Esophagus muscularis mucosa (tissue), 4 donors: ENCODE results near the gene DUSP28. TPM values are rescaled to one million over a fixed set of nuclear protein-coding genes. Genes with fewer than 3 reads are reported as not detected.

ENCODE experiments used
- DNase-seq: peaks from one replicate; pipeline ENCODE4 v3.0.0-alpha.2; 2017; ENCODE audit errors: extremely low spot score
- H3K27ac ChIP-seq, 4 donors: fragments of 200-600 bp; sonication (generic); replicated peaks in 1 of 4; 1 replicate in 3 of 4; 2 replicates in 1 of 4; pipeline ENCODE4 v1.5.1; 2016 to 2019; ENCODE audit warnings: mild to moderate bottlenecking in 1 of 4
- H3K27me3 ChIP-seq, 4 donors: fragments of 200-600 bp; sonication (generic); one replicate each; pipeline versions ENCODE4 v1.5.1 to v1.6.0; 2016 to 2019
- H3K36me3 ChIP-seq, 4 donors: fragments of 200-600 bp; sonication (generic); one replicate each; pipeline ENCODE4 v1.5.1; 2016 to 2019
- H3K4me1 ChIP-seq, 4 donors: fragments of 200-600 bp; sonication (generic); one replicate each; pipeline ENCODE4 v1.5.1; 2016 to 2019
- H3K4me3 ChIP-seq, 4 donors: fragments of 200-600 bp; sonication (generic); 1 replicate in 2 of 4; 2 replicates in 2 of 4; pipeline ENCODE4 v1.5.1; 2016 to 2019; ENCODE audit warnings: mild to moderate bottlenecking in 4 of 4, moderate library complexity in 1 of 4
- H3K9me3 ChIP-seq, 4 donors: fragments of 200-600 bp; sonication (generic); 1 replicate in 3 of 4; 2 replicates in 1 of 4; pipeline ENCODE4 v1.5.1; 2016 to 2019
- CTCF ChIP-seq, 3 experiments: fragments of 200-600 bp in 2 of 3; fragments of 450-650 bp in 1 of 3; sonication (generic) in 2 of 3; IDR thresholded peaks; one replicate each; pipeline ENCODE4 v1.5.1; 2017 to 2019; ENCODE audit warnings: antibody characterized with exemption in 3 of 3, mild to moderate bottlenecking in 2 of 3, moderate library complexity in 1 of 3
- EP300 ChIP-seq: sonication (generic); formaldehyde crosslinking; IDR thresholded peaks from one replicate; pipeline ENCODE4 v1.6.1; 2017; ENCODE audit warnings: antibody characterized with exemption
- POLR2A ChIP-seq: fragments of 450-650 bp; IDR thresholded peaks from one replicate; pipeline ENCODE4 v1.6.1; 2017; ENCODE audit warnings: antibody characterized with exemption, moderate library complexity, mild to moderate bottlenecking, low read depth
- POLR2AphosphoS5 ChIP-seq, 2 donors: sonication (generic); formaldehyde crosslinking; IDR thresholded peaks; one replicate each; pipeline ENCODE4 v1.6.1; 2017; ENCODE audit warnings: antibody characterized with exemption in 2 of 2
- WGBS: methylation state at CpG from one replicate; pipeline ENCODE4 v1.1.5; 2018; 5-methylcytosine and 5-hydroxymethylcytosine counted together
- intact Hi-C: fragments of 100-400 bp; cut with DNase I; formaldehyde crosslinking; loops from one replicate; pipeline ENCODE4 v1.15.1; 2023
- total RNA-seq, 4 donors: library from RNA; depleted of rRNA; stranded (reverse); fragments of >200 nt; gene quantifications; one replicate each; pipeline versions ENCODE4 v1.1.0 to v1.2.1, GENCODE V29; 2016

DUSP28 gene
- total RNA-seq, 4 donors from 2014 or later: 3.8 to 7.3 (median 4.8) TPM

- Histone ChIP-seq H3K36me3 (peaks cover 0 to 28% (median 8%) of the 10 kb centered on the region in 4 donors), H3K4me1 (peaks cover 28 to 34% (median 31%) of the 10 kb centered on the region in 4 donors), H3K27ac (no peak overlapping the region), H3K4me3 (no peak overlapping the region), H3K9me3 (no peaks in the 10 kb centered on the region), H3K27me3 (peaks cover 0 to 19% (median 0%) of the 10 kb centered on the region in 4 donors)
- no peak for DNase-seq
- 94% methylated on average over 13 of the region's 17 CpGs for WGBS
- intact Hi-C loops: loop anchor here (5.0 kb wide), 1 partner anchor 37 kb away; no protein-coding TSS in a partner anchor
- TF ChIP-seq POLR2AphosphoS5 (IDR thresholded peaks at IDR 0.05): no peak
- no peak for TF ChIP-seq CTCF (IDR thresholded peaks at IDR 0.05)
- TF ChIP-seq EP300: no peak
- TF ChIP-seq POLR2A: no peak
These were observed 5.2 kb upstream of the DUSP28 start for GRCh38 chr2:240554767-240555493.

DNA sequence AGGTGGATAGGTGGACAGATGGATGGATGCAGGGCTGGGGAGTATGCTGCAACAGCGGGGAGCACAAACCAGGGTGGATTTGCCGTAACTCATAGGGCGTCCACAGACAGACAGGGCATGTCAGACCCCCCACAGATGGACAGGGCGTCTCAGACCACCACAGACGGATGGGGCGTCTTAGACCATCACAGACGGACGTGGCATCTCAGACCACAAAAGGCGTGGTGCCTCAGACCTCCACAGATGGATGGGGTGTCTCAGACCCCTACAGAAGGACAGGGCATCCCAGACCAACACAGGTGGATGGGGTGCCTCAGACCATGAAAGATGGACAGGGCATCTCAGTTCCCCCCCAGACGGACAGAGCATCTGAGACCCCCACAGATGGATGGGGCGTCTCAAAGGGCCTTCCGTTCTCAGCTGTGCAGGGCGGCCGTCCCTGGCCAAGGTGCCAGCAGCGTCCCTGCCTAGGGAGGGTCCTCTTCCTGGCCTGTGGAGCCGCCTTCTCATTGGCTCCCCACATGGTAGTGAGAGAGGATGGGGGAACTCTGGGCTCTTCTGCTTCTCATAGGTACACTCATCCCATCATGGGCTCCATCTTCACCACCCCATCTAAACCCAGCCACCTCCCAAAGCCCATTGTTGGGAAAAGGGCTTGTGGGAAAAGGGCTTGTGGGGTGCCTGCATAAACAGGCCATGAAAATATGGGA, 4.5 kb upstream of the DUSP28 start:
- Histone ChIP-seq H3K9me3 (no peaks in the 10 kb centered on the region), H3K36me3 (peaks cover 0 to 28% (median 8%) of the 10 kb centered on the region in 4 donors), H3K27me3 (peaks cover 0 to 19% (median 0%) of the 10 kb centered on the region in 4 donors), H3K4me3 (no peak overlapping the region), H3K27ac (no peak overlapping the region), H3K4me1 (peaks cover 30 to 36% (median 34%) of the 10 kb centered on the region in 4 donors)
- 93% methylated on average over 3 of the region's 16 CpGs for WGBS
- no peak for DNase-seq
- TF ChIP-seq CTCF (IDR thresholded peaks at IDR 0.05) (no peak), EP300 (no peak), POLR2AphosphoS5 (IDR thresholded peaks at IDR 0.05) (no peak), POLR2A (no peak)
- intact Hi-C loops: loop anchor here (5.0 kb wide), 1 partner anchor 37 kb away; no protein-coding TSS in a partner anchor

DNA sequence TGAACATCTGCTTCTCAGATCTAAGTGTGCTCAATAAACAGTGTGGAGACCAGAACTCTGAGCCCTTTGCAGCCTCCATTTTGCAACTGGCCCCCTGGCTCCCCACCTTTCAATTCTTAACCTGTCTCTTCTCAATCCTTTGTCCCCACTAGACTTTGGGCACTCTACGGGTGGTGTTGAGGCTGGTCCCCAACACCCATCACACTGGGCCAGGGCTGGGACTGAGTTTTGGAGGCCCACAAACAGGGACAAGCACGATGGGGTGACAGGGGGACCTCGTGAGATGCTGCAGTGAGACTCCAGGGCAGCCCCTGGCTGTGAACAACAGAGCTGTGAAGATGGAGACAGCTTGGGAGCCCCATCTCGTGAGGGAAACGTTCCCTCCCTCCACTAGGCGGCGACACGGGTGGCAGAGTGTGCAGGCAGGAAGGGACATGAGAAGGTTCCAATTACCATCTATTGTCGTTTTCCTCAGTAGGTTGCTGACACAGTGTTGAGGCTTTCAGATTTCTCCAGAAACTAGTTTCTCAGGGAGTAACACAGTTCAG, 3.5 kb upstream of the DUSP28 start:
- intact Hi-C loops: loop anchor here (5.0 kb wide), 1 partner anchor 36 kb away; no protein-coding TSS in a partner anchor
- Histone ChIP-seq H3K4me3 (peak overlapping the region in 3 of 4 donors; percentile 57 to 62 (median 58)), H3K36me3 (peaks cover 0 to 25% (median 3%) of the 10 kb centered on the region in 4 donors), H3K9me3 (no peaks in the 10 kb centered on the region), H3K27me3 (peaks cover 0 to 19% (median 0%) of the 10 kb centered on the region in 4 donors), H3K27ac (no peak overlapping the region), H3K4me1 (peaks cover 36 to 42% (median 39%) of the 10 kb centered on the region in 4 donors)
- no peak for DNase-seq
- TF ChIP-seq CTCF (IDR thresholded peaks at IDR 0.05): peak in 1 of 3 experiments; percentile 32
- no peak for TF ChIP-seq POLR2AphosphoS5 (IDR thresholded peaks at IDR 0.05)
- 57% methylated on average over 9 of the region's 9 CpGs for WGBS

DNA sequence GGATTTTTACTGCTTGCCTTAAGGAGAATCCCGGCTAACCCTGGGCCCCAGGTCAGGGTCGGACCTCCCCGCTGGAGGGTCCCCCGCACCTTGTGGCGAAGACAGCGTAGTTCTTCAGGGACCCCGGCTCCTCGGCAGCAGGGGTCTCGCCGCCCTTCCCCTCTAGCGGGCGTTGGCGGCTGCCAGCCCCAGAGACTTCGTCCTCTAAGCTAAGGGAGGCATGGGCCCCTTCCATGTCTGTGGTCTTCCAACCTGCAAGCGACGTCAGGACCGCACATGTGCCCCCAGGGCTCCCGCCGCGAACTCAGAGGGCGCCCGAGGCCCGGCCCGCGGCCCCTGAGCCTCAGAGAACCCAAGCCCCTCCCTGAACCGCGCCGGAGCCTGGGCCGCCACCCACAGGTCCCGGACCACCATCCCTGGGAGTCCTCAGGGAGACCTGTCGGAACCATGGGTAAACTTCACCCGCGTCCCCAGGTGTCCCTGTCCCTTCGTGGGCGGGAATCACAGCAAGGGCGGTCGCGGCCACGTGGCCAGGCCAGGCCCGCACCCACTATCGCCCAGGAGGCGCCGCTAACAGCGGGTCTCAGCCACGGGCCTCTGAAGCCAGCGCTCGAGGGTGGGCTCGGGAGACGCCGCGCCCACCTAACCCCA, 2.9 kb upstream of the DUSP28 start:
- H3K27me3 ChIP-seq: peaks cover 0 to 19% (median 0%) of the 10 kb centered on the region in 4 donors
- peaks cover 0 to 20% (median 2%) of the 10 kb centered on the region in 4 donors for H3K36me3 ChIP-seq
- intact Hi-C loops: loop anchor here (5.0 kb wide), 1 partner anchor 35 kb away; no protein-coding TSS in a partner anchor
- peaks cover 42 to 48% (median 45%) of the 10 kb centered on the region in 4 donors for H3K4me1 ChIP-seq
- DNase-seq: no peak
- H3K9me3 ChIP-seq: no peaks in the 10 kb centered on the region
- H3K4me3 ChIP-seq: peak overlapping the region; percentile 53 to 62 (median 58)
- WGBS: 40% methylated on average over 21 of the region's 51 CpGs
- no peak overlapping the region for H3K27ac ChIP-seq
- TF ChIP-seq EP300 (no peak), CTCF (IDR thresholded peaks at IDR 0.05) (no peak), POLR2A (no peak), POLR2AphosphoS5 (IDR thresholded peaks at IDR 0.05) (no peak)
